ENCODE results near the gene BHLHE40. TPM values are rescaled to one million over a fixed set of nuclear protein-coding genes. Genes with fewer than 3 reads are reported as not detected.
A peak's percentile ranks its signal among the peaks of the same experiment; 100 is the strongest.

BHLHE40 gene
- total and polyA plus RNA-seq, 10 of the 15 experiments (the other 5 are each of a cell fraction or from before 2014, with no cell fraction given): 25.2 to 106 (median 51.4) TPM

DNA sequence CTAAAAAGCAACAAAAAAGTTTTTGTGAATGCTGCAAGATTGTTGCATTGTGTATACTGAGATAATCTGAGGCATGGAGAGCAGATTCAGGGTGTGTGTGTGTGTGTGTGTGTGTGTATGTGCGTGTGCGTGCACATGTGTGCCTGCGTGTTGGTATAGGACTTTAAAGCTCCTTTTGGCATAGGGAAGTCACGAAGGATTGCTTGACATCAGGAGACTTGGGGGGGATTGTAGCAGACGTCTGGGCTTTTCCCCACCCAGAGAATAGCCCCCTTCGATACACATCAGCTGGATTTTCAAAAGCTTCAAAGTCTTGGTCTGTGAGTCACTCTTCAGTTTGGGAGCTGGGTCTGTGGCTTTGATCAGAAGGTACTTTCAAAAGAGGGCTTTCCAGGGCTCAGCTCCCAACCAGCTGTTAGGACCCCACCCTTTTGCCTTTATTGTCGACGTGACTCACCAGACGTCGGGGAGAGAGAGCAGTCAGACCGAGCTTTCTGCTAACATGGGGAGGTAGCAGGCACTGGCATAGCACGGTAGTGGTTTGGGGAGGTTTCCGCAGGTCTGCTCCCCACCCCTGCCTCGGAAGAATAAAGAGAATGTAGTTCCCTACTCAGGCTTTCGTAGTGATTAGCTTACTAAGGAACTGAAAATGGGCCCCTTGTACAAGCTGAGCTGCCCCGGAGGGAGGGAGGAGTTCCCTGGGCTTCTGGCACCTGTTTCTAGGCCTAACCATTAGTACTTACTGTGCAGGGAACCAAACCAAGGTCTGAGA lies 4.7 kb downstream of the BHLHE40 start (continued):
- TF ChIP-seq, protein P1, sequence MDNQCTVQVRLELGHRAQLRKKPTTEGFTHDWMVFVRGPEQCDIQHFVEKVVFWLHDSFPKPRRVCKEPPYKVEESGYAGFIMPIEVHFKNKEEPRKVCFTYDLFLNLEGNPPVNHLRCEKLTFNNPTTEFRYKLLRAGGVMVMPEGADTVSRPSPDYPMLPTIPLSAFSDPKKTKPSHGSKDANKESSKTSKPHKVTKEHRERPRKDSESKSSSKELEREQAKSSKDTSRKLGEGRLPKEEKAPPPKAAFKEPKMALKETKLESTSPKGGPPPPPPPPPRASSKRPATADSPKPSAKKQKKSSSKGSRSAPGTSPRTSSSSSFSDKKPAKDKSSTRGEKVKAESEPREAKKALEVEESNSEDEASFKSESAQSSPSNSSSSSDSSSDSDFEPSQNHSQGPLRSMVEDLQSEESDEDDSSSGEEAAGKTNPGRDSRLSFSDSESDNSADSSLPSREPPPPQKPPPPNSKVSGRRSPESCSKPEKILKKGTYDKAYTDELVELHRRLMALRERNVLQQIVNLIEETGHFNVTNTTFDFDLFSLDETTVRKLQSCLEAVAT (IDR thresholded peaks at IDR 0.05): peak; percentile 89
- TF ChIP-seq SMAD1 (IDR thresholded peaks at IDR 0.05; ENCODE audit: low read depth, partially characterized antibody): peak; percentile 30
- peak; percentile 63; the same call in 1 of the 2 replicates for TF ChIP-seq SMAD5 (IDR thresholded peaks at IDR 0.05; ENCODE audit: low read depth)
- TF ChIP-seq JUNB (IDR thresholded peaks at IDR 0.05): peak; percentile 64
- TF ChIP-seq EZH2 (IDR thresholded peaks at IDR 0.05; ENCODE audit: borderline replicate concordance, control insufficient read depth, low read depth, low read length): no peak
- no peak for TF ChIP-seq MXI1 (IDR thresholded peaks at IDR 0.05; ENCODE audit: low read depth, low read length)
- no peak for TF ChIP-seq CHD2 (IDR thresholded peaks at IDR 0.05; ENCODE audit: borderline replicate concordance, low read depth, low read length)
- no peak; the same call in 1 of the 2 replicates for TF ChIP-seq TCF3 (IDR thresholded peaks at IDR 0.05; ENCODE audit: borderline replicate concordance, insufficient read depth, low read depth, low read length)
- 0 out of 2 replicates have a peak, but pooled peaks have one; percentile 16 for TF ChIP-seq RAD21 (IDR thresholded peaks at IDR 0.05; ENCODE audit: insufficient read depth, low read depth, low read length)
- TF ChIP-seq, protein P2, sequence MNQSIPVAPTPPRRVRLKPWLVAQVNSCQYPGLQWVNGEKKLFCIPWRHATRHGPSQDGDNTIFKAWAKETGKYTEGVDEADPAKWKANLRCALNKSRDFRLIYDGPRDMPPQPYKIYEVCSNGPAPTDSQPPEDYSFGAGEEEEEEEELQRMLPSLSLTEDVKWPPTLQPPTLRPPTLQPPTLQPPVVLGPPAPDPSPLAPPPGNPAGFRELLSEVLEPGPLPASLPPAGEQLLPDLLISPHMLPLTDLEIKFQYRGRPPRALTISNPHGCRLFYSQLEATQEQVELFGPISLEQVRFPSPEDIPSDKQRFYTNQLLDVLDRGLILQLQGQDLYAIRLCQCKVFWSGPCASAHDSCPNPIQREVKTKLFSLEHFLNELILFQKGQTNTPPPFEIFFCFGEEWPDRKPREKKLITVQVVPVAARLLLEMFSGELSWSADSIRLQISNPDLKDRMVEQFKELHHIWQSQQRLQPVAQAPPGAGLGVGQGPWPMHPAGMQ (IDR thresholded peaks at IDR 0.05; ENCODE audit: borderline replicate concordance): no peak
- 0 out of 4 replicates have a peak, but pooled peaks of 1 of the 2 experiments have one; percentile 35 for TF ChIP-seq SRF (IDR thresholded peaks at IDR 0.05; ENCODE audit: low read depth in 2 of 2, low read length in 2 of 2)
- peak; percentile 91 for TF ChIP-seq SPI1 (IDR thresholded peaks at IDR 0.05; ENCODE audit: borderline replicate concordance, insufficient read depth, low read depth, low read length)
- peak; percentile 84; the same call in 1 of the 2 replicates for TF ChIP-seq POLR2AphosphoS2 (IDR thresholded peaks at IDR 0.05; ENCODE audit: low read depth, low read length)
- no peak for TF ChIP-seq STAT1 (conservative IDR thresholded peaks at IDR 0.05)
- no peak for TF ChIP-seq RAD51 (IDR thresholded peaks at IDR 0.05)
- TF ChIP-seq MEF2A (IDR thresholded peaks at IDR 0.05; ENCODE audit: insufficient read depth, low read depth, low read length): 0 out of 2 replicates have a peak, but pooled peaks have one; percentile 72
- no peak for TF ChIP-seq MTA3 (IDR thresholded peaks at IDR 0.05; ENCODE audit: borderline replicate concordance, low read length)
- no peak for TF ChIP-seq CBX3 (IDR thresholded peaks at IDR 0.05; ENCODE audit: borderline replicate concordance, low read depth)
- peak; percentile 97 for TF ChIP-seq POLR2AphosphoS5 (IDR thresholded peaks at IDR 0.05; ENCODE audit: low read length)
- TF ChIP-seq MYB (IDR thresholded peaks at IDR 0.05; ENCODE audit: borderline replicate concordance, low read depth, low read length): no peak
- peak; percentile 92 for TF ChIP-seq POLR2A (IDR thresholded peaks at IDR 0.05; ENCODE audit: low read depth, low read length)
- no peak for TF ChIP-seq NFIC (IDR thresholded peaks at IDR 0.05; ENCODE audit: low read depth, low read length)
- TF ChIP-seq, protein P3, sequence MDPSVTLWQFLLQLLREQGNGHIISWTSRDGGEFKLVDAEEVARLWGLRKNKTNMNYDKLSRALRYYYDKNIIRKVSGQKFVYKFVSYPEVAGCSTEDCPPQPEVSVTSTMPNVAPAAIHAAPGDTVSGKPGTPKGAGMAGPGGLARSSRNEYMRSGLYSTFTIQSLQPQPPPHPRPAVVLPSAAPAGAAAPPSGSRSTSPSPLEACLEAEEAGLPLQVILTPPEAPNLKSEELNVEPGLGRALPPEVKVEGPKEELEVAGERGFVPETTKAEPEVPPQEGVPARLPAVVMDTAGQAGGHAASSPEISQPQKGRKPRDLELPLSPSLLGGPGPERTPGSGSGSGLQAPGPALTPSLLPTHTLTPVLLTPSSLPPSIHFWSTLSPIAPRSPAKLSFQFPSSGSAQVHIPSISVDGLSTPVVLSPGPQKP (IDR thresholded peaks at IDR 0.05; ENCODE audit: low read depth, low read length): no peak
- TF ChIP-seq ZNF207 (IDR thresholded peaks at IDR 0.05; ENCODE audit: borderline replicate concordance): 0 out of 2 replicates have a peak, but pooled peaks have one; percentile 44
- TF ChIP-seq JUND (IDR thresholded peaks at IDR 0.05; ENCODE audit: low read depth, low read length): no peak
- TF ChIP-seq KAT2A (conservative IDR thresholded peaks at IDR 0.05; ENCODE audit: control insufficient read depth, low read depth, low read length): no peak
- TF ChIP-seq RCOR1 (conservative IDR thresholded peaks at IDR 0.05; ENCODE audit: low read depth, low read length): 0 out of 2 replicates have a peak, but pooled peaks have one; percentile 35
- TF ChIP-seq CHD4 (IDR thresholded peaks at IDR 0.05): no peak

Measured in GM12878 (cell line).